GM18520 (cell line): ENCODE results near the gene SCGB3A2.

Experiments
- ATAC-seq: cut with Tn5 transposase; IDR thresholded peaks from one replicate; pipeline ENCODE4 v1.9.1; 2021; ENCODE audit not compliant: unreplicated experiment

The SCGB3A2 gene

GRCh38 chr5:147902609-147903115 lies 24.2 kb downstream of the SCGB3A2 start:
- no peak for ATAC-seq

- ATAC-seq: no peak
Observed at GRCh38 chr5:147904110-147904509, 25.6 kb downstream of the SCGB3A2 start.

GRCh38 chr5:147906326-147907095 lies 28.0 kb downstream of the SCGB3A2 start, which contains the start of gene C5orf46:
Gene C5orf46, minus strand, starts transcription at chr5:147906538. Its CDS starts 37 bp downstream, at chr5:147906501.
- no peak for ATAC-seq

- no peak for ATAC-seq
Observed at GRCh38 chr5:147911427-147911826, 32.9 kb downstream of the SCGB3A2 start.

GRCh38 chr5:147912011-147912410 lies 33.5 kb downstream of the SCGB3A2 start:
- ATAC-seq: no peak

- ATAC-seq: no peak
Observed at GRCh38 chr5:147913786-147914185, 35.3 kb downstream of the SCGB3A2 start.

DNA sequence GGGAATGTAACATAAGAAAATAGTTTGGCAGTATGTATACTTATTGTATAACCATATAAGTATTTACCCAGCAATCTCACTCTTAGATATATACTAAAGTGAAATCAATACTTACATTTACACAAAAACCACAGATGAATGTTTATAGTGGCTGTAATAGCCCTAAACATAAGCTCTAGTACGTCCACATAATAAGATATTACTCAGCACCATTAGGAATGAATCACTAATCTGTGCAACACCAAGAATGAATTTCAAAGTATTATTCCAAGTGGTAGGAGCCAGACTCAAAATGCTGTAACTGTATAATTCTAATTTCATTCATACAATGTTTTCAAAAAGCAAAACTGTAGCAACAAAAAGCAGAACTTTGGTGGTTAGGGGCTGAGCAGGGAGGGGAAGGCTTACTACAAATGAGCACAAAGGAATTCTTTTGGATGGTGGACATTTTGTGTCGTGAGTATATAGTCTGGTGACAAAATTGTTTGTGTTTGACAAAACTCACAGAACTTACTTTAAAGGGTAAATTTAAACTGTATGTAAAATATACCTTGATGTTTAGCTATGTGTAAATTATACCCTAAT lies 39.7 kb downstream of the SCGB3A2 start:
- ATAC-seq: no peak

GRCh38 chr5:147918899-147919298 lies 40.4 kb downstream of the SCGB3A2 start:
- no peak for ATAC-seq

DNA sequence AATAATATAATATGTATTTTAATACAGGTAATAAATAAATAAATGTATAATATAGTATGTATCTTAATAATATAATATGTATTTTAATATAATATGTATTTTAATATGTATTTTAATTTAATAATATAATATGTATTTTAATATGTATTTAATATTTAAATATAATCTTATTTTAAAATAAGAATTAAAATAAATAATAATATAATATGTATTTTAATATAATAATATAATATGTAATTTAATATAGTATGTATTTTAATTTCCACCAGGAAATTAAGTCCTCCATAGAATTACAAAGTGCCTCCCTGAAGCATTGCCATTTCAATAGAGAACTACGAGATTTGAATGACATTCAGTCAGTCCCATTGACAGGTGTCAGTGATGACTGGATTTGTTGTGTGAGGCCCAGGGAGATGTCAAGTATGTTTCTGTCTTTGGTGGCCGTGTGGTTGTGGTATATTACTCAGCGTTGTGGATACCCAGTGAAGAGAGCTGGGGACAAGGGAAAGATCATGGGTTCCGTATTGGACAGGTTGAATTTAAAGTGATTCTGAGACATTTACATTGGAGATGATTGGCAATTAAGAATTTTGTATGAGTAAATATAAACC lies 42.0 kb downstream of the SCGB3A2 start:
- ATAC-seq: no peak

DNA sequence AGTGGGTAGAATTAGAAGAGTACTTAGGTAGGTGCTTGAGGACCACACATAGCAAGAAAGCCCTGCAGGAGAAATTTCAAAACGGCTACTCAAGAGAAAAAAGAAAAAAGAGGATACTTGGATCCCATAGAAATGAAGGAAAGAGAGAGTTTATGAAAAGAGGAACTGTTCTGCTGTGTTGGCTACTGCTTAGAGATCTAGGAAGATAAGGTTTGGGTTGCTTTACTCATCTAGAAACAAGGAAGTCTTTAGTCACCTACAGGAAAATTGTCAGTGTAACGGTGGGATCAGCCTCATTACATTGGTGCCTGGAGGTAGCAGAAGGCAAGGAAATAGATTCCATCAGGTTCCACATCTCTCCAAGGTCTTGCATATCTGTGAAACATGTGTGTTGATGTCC lies 42.6 kb downstream of the SCGB3A2 start:
- ATAC-seq: no peak

- ATAC-seq: no peak
Observed at GRCh38 chr5:147925020-147925419, 46.5 kb downstream of the SCGB3A2 start.

GRCh38 chr5:147927901-147928300 lies 49.4 kb downstream of the SCGB3A2 start:
- ATAC-seq: no peak

- no peak for ATAC-seq
Observed at GRCh38 chr5:147930769-147931168, 52.3 kb downstream of the SCGB3A2 start.
